Right ventricle myocardium superior (tissue), 1 donor: ENCODE measurements around the gene STEEP1. TPM values are rescaled to one million over a fixed set of nuclear protein-coding genes. Genes with fewer than 3 reads are reported as not detected.

Experiments used
- ATAC-seq: fragments of 200-7000 bp; cut with Tn5 transposase; one replicate; pipeline ENCODE4 v1.9.1; 2020; ENCODE audit warnings: mild to moderate bottlenecking; ENCODE audit not compliant: poor library complexity
- DNase-seq: peaks from one replicate; pipeline ENCODE4 v3.0.0-alpha.2; 2020
- intact Hi-C: fragments of 100-400 bp; cut with DNase I; formaldehyde crosslinking; loops from one replicate; pipeline ENCODE4 v1.11.2; 2022
- long read RNA-seq: library from polyadenylated mRNA; unstranded; transcript quantifications from one replicate; pipeline ENCODE4 v2.0.0, GENCODE V29; 2021
- total RNA-seq: library from RNA; stranded (reverse); fragmentation: NEBNext Ultra II Directional; extraction: Animal tissue kit (Norgen Biotek cat#: 25700); gene quantifications from one replicate; pipeline ENCODE4 v1.2.1, GENCODE V29; 2021
- donor health status: DM: no; HTN: yes; CAD: no; lungs with severe emphysema.

The STEEP1 gene
- 12.7 TPM for total RNA-seq
- long read RNA-seq, partial matches to known transcripts: 0 of 2 reads
- long read RNA-seq, other reads (novel, unspliced or antisense): 1 of 2 reads

- ATAC-seq (peak; percentile 99), DNase-seq (peak; percentile 93)
- intact Hi-C loops: no loop called here
These were observed at the start of gene STEEP1 for GRCh38 chrX:119565107-119565663. Gene STEEP1 (minus strand): TSS chrX:119565409. CDS start chrX:119565355, 54 bp downstream.

DNA sequence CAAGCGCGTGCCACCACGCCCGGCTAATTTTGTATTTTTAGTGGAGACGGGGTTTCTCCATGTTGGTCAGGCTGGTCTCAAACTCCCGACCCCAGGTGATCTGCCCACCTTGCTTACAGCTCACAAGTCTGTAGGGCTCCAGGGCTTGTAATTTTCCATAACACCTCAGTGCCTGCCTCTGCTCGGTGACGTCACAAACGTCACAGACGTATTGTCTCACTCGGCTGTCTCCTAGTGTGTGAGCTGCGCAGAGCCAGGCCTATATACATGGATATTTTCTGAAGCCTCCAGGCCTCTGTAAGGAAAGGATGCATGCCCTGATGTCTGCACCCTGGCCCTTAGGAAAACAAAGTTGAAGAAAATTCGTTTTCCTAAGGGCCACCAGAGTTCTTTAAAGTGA, 49.6 kb upstream of the STEEP1 start:
- DNase-seq: no peak
- ATAC-seq: no peak
- intact Hi-C loops: loop anchor here (10.0 kb wide), 1 partner anchor 120 kb away; no protein-coding TSS in a partner anchor

GRCh38 chrX:119607018-119607389, 41.8 kb upstream of the STEEP1 start:
- intact Hi-C loops: no loop called here
- no peak for DNase-seq
- no peak for ATAC-seq

GRCh38 chrX:119606280-119607017, 41.2 kb upstream of the STEEP1 start, which contains the start of gene NKRF:
Gene NKRF (minus strand): TSS chrX:119606424.
- peak; percentile 96 for DNase-seq
- peak; percentile 98 for ATAC-seq
- intact Hi-C loops: no loop called here

- intact Hi-C loops: no loop called here
- ATAC-seq (peak; percentile 77), DNase-seq (peak; percentile 54)
These were observed 40.5 kb upstream of the STEEP1 start for GRCh38 chrX:119605464-119606279.

- no peak for ATAC-seq
- DNase-seq: no peak
- intact Hi-C loops: no loop called here
These were observed 39.7 kb upstream of the STEEP1 start for GRCh38 chrX:119604766-119605463.

GRCh38 chrX:119602701-119603255, 37.6 kb upstream of the STEEP1 start:
- intact Hi-C loops: no loop called here
- no peak for ATAC-seq
- DNase-seq: no peak

GRCh38 chrX:119589810-119590209, 24.6 kb upstream of the STEEP1 start:
- intact Hi-C loops: no loop called here
- no peak for ATAC-seq

DNA sequence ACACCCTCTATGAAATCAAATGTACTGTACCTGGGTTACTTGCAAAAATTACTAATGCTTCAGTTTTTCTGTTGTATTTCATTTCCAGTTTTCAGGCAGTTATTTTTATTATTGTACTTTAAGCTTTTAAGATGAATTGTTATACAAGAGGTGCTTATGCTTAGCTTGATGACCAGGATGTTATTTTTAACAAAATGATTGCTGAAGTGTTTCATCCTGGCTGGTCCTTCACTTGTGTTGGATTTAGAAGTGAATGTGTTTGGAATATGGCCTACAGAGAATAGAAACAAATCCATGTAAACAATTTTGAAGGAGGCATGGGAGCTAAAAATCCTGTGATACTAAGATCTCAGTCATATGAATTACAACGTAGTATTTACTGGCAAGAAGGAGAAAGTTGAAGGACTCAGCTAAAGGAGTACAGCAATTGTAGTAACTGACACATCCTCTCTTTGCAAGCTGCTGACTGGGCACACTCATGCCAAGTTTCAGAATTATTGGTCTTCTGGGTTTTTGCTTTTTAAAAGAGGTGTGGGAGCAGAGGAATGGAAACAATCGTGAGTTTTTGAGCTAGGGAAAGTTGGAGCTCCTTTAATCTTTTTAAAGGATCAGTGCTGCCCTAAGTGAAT, 18.3 kb upstream of the STEEP1 start:
- intact Hi-C loops: no loop called here
- ATAC-seq (peak; percentile 82), DNase-seq (no peak)

More at GRCh38 chrX:119589810-119590209, 24.6 kb upstream of the STEEP1 start:
- DNase-seq: no peak

GRCh38 chrX:119579414-119579813, 14.2 kb upstream of the STEEP1 start:
- intact Hi-C loops: no loop called here
- DNase-seq: no peak
- ATAC-seq: no peak

- DNase-seq: peak; percentile 95
- ATAC-seq: peak; percentile 93
- intact Hi-C loops: no loop called here
These were observed 9.4 kb upstream of the STEEP1 start, which contains the start of gene UBE2A for GRCh38 chrX:119574394-119575266. Gene UBE2A (plus strand): TSS chrX:119574563. CDS start chrX:119574712, 149 bp downstream.

- intact Hi-C loops: no loop called here
- ATAC-seq (peak; percentile 50), DNase-seq (peak; percentile 39)
These were observed 8.7 kb upstream of the STEEP1 start for GRCh38 chrX:119573840-119574393.

DNA sequence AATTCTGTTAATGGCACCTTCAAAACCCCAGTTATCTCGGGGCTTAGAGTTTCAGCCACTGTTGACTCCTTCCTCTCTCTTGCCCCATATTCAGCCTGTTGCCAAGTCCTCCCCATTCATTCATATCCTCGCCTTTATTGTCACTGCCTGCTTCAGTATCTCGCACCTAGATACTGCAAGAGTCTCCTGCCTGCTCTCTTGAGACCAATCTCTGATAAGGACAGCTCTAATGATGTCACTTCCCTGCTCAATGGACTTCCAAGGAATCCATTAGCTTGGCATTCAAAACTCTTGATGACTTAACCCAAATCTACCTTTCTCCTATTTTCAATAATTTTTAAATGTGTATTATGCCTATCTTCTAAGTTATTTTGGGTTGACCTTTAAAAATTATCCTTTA, 8.0 kb upstream of the STEEP1 start:
- DNase-seq (no peak), ATAC-seq (no peak)
- intact Hi-C loops: no loop called here

GRCh38 chrX:119570351-119570835, 5.2 kb upstream of the STEEP1 start:
- ATAC-seq (no peak), DNase-seq (no peak)
- intact Hi-C loops: no loop called here

- intact Hi-C loops: no loop called here
- DNase-seq (no peak), ATAC-seq (no peak)
These were observed 12.7 kb downstream of the STEEP1 start for GRCh38 chrX:119552508-119552907.

- DNase-seq (no peak), ATAC-seq (no peak)
- intact Hi-C loops: no loop called here
These were observed 15.7 kb downstream of the STEEP1 start for GRCh38 chrX:119549327-119550016.
